HEK293T (cell line): ENCODE measurements around the gene ARHGEF7.

Experiments
- ARNT ChIP-seq: fragments of 450-650 bp; IDR thresholded peaks from 2 replicates; pipeline ENCODE4 v1.6.1; 2017; ENCODE audit warnings: mild to moderate bottlenecking
- BHLHE40 ChIP-seq: fragments of 450-650 bp; IDR thresholded peaks from 2 replicates; pipeline ENCODE4 v1.6.1; 2016; ENCODE audit warnings: mild to moderate bottlenecking, moderate library complexity, borderline replicate concordance
- CTBP1 ChIP-seq: fragments of 450-650 bp; IDR thresholded peaks from 2 replicates; pipeline ENCODE4 v1.6.1; 2016; ENCODE audit warnings: borderline replicate concordance
- FOXA1 ChIP-seq: fragments of 450-650 bp; IDR thresholded peaks from 2 replicates; pipeline ENCODE4 v1.6.1; 2016; ENCODE audit warnings: mild to moderate bottlenecking
- FOXK2 ChIP-seq: fragments of 450-650 bp; IDR thresholded peaks from 2 replicates; pipeline ENCODE4 v1.6.1; 2016; ENCODE audit warnings: mild to moderate bottlenecking
- FOXM1 ChIP-seq: fragments of 450-650 bp; IDR thresholded peaks from 2 replicates; pipeline ENCODE4 v1.6.1; 2017; ENCODE audit warnings: mild to moderate bottlenecking, borderline replicate concordance
- L3MBTL2 ChIP-seq: fragments of 450-650 bp; conservative IDR thresholded peaks from 2 replicates; pipeline ENCODE4 v1.6.1; 2016; ENCODE audit warnings: mild to moderate bottlenecking
- SP1 ChIP-seq: fragments of 450-650 bp; IDR thresholded peaks from 2 replicates; pipeline ENCODE4 v1.6.1; 2017
- SUZ12 ChIP-seq: fragments of 450-650 bp; IDR thresholded peaks from 2 replicates; pipeline ENCODE4 v1.6.1; 2016; ENCODE audit warnings: mild to moderate bottlenecking

GRCh38 chr13:111120913-111121312 is 5.8 kb downstream of the ARHGEF7 start:
- TF ChIP-seq SP1, result no peak
- no peak for TF ChIP-seq BHLHE40
- TF ChIP-seq L3MBTL2, result no peak
- TF ChIP-seq SUZ12, result no peak
- no peak for TF ChIP-seq ARNT
- TF ChIP-seq FOXK2, result no peak
- TF ChIP-seq FOXA1, result no peak
- TF ChIP-seq FOXM1, result no peak
- no peak for TF ChIP-seq CTBP1
